K562 (cell line): ENCODE results near the gene TRIM38. TPM values are rescaled to one million over a fixed set of nuclear protein-coding genes. Genes with fewer than 3 reads are reported as not detected.

Source experiments
- BRD4 ChIP-seq: fragments of 200-600 bp; sonication (generic); IDR thresholded peaks from 2 replicates; pipeline ENCODE4 v1.6.1; 2017; ENCODE audit warnings: inconsistent platforms
- C11orf30 ChIP-seq: fragments of 450-650 bp; IDR thresholded peaks from 2 replicates; pipeline ENCODE4 v1.6.1; 2016; ENCODE audit warnings: low read depth, mild to moderate bottlenecking
- CEBPB ChIP-seq: fragments of 450-650 bp; IDR thresholded peaks from 2 replicates; pipeline ENCODE4 v1.6.1; 2016; ENCODE audit warnings: missing genetic modification characterization, missing compliant biosample characterization
- ILF3 ChIP-seq: fragments of 450-650 bp; IDR thresholded peaks from 2 replicates; pipeline ENCODE4 v1.6.1; 2018; ENCODE audit warnings: antibody characterized with exemption, mild to moderate bottlenecking, moderate library complexity, borderline replicate concordance
- KDM4B ChIP-seq, 2 experiments: fragments of 450-650 bp in 1 of 2; sonication (generic) in 1 of 2; IDR thresholded peaks; 2 replicates each; pipeline ENCODE4 v1.6.1; 2016 to 2017; ENCODE audit warnings: borderline replicate concordance in 2 of 2, antibody characterized with exemption in 1 of 2, low read depth in 1 of 2, mild to moderate bottlenecking in 1 of 2
- KLF13 ChIP-seq: fragments of 450-650 bp; IDR thresholded peaks from 2 replicates; pipeline ENCODE4 v1.6.1; 2016; ENCODE audit warnings: missing genetic modification characterization, low read depth, mild to moderate bottlenecking, missing compliant biosample characterization, moderate library complexity, borderline replicate concordance
- MAFG ChIP-seq: fragments of 450-650 bp; conservative IDR thresholded peaks from 2 replicates; pipeline ENCODE4 v1.6.1; 2016; ENCODE audit warnings: missing genetic modification characterization, missing compliant biosample characterization
- MAFK ChIP-seq: IDR thresholded peaks from 2 replicates; pipeline ENCODE4 v1.6.1; 2011; ENCODE audit warnings: low read length, improper control_type of control experiment
- NFE2 ChIP-seq: IDR thresholded peaks from 2 replicates; pipeline ENCODE4 v1.6.1; 2014; ENCODE audit warnings: antibody characterized with exemption, low read depth
- NFE2L1 ChIP-seq: fragments of 450-650 bp; IDR thresholded peaks from 2 replicates; pipeline ENCODE4 v1.6.1; 2016; ENCODE audit warnings: missing genetic modification characterization, low read depth, mild to moderate bottlenecking, missing compliant biosample characterization, moderate library complexity, borderline replicate concordance
- RBM15 ChIP-seq: fragments of 200-400 bp; formaldehyde crosslinking; IDR thresholded peaks from 2 replicates; pipeline ENCODE4 v1.6.1; 2018; ENCODE audit warnings: mild to moderate bottlenecking, low read length, moderate library complexity; ENCODE audit not compliant: insufficient read depth
- XRCC5 ChIP-seq: fragments of 200-400 bp; formaldehyde crosslinking; IDR thresholded peaks from 2 replicates; pipeline ENCODE4 v1.6.1; 2017; ENCODE audit warnings: low read depth, mild to moderate bottlenecking, low read length
- ZNF644 ChIP-seq: fragments of 200-800 bp; sonication (Bioruptor generic); IDR thresholded peaks from 2 replicates; pipeline ENCODE4 v1.6.1; 2016; ENCODE audit warnings: low read depth, missing genetic modification characterization, missing compliant biosample characterization
- ZNF655 ChIP-seq: fragments of 250-450 bp; sonication (Bioruptor Pico); IDR thresholded peaks from 2 replicates; pipeline ENCODE4 v1.5.0; 2021
- ZNF695 ChIP-seq: fragments of 450-650 bp; formaldehyde crosslinking; IDR thresholded peaks from 2 replicates; pipeline ENCODE4 v1.4.0; 2020; ENCODE audit warnings: mild to moderate bottlenecking, moderate library complexity
- polyA plus RNA-seq, 8 experiments: library from polyadenylated mRNA; depleted of rRNA in 4 of 8; stranded (reverse) in 5 of 8; unstranded in 3 of 8; fragments of >200 nt; fragmentation: Nextera tagmentation in 2 of 8; fragmentation: Illumina TruSeq in 1 of 8; extraction: Ambion mirVana in 2 of 8; extraction: Trizol in 1 of 8; gene quantifications; 2 replicates each; pipeline versions ENCODE4 v1.2.1 to v1.2.3, GENCODE V29; 2011 to 2014; ENCODE audit warnings: inconsistent platforms in 1 of 8, missing spikeins in 1 of 8
- total RNA-seq, 7 experiments: library from RNA; depleted of rRNA in 6 of 7; stranded (reverse); fragments of >200 nt in 6 of 7; fragmentation: Illumina TruSeq in 2 of 7; extraction: Trizol in 2 of 7; gene quantifications; 2 replicates each; pipeline versions ENCODE4 v1.2.1 to v1.2.3, GENCODE V29; 2011 to 2021; ENCODE audit warnings: low replicate concordance in 1 of 7
- TF ChIP-seq, protein P1 (sequence below): fragments of 450-650 bp; IDR thresholded peaks from 2 replicates; pipeline ENCODE4 v1.6.1; 2016; ENCODE audit warnings: mild to moderate bottlenecking

Gene TRIM38
- total and polyA plus RNA-seq, 9 of the 15 experiments (the other 6 are each of a cell fraction or from before 2014, with no cell fraction given): 1.7 to 6.7 (median 6.3) TPM

- TF ChIP-seq XRCC5: no peak
- TF ChIP-seq RBM15: no peak
- TF ChIP-seq, protein P1, sequence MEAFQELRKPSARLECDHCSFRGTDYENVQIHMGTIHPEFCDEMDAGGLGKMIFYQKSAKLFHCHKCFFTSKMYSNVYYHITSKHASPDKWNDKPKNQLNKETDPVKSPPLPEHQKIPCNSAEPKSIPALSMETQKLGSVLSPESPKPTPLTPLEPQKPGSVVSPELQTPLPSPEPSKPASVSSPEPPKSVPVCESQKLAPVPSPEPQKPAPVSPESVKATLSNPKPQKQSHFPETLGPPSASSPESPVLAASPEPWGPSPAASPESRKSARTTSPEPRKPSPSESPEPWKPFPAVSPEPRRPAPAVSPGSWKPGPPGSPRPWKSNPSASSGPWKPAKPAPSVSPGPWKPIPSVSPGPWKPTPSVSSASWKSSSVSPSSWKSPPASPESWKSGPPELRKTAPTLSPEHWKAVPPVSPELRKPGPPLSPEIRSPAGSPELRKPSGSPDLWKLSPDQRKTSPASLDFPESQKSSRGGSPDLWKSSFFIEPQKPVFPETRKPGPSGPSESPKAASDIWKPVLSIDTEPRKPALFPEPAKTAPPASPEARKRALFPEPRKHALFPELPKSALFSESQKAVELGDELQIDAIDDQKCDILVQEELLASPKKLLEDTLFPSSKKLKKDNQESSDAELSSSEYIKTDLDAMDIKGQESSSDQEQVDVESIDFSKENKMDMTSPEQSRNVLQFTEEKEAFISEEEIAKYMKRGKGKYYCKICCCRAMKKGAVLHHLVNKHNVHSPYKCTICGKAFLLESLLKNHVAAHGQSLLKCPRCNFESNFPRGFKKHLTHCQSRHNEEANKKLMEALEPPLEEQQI: no peak
- TF ChIP-seq C11orf30: peak; percentile 69
- no peak for TF ChIP-seq ILF3
- TF ChIP-seq MAFG (tag): peak; percentile 85
- no peak for TF ChIP-seq KLF13 (tag)
- TF ChIP-seq NFE2L1 (tag): no peak; the same call in 1 of the 2 replicates
- TF ChIP-seq ZNF655 (CRISPR knock-in tag): no peak
- peak; percentile 64 for TF ChIP-seq NFE2
- TF ChIP-seq BRD4: no peak
- no peak for TF ChIP-seq KDM4B (IDR thresholded peaks at IDR 0.05; ENCODE audit: borderline replicate concordance in 2 of 2, low read depth in 1 of 2)
- TF ChIP-seq ZNF644 (tag): no peak
- TF ChIP-seq ZNF695 (CRISPR knock-in tag): no peak
- TF ChIP-seq CEBPB (tag): no peak
- TF ChIP-seq MAFK: peak; percentile 47; the same call in 1 of the 2 replicates
- TF ChIP-seq, all 486 proteins: peak for 8
These were observed 19.1 kb downstream of the TRIM38 start (continued) for GRCh38 chr6:25981568-25982263.
